Lung (tissue), 12 donors: ENCODE measurements around the gene PRKCB. TPM values are rescaled to one million over a fixed set of nuclear protein-coding genes. Genes with fewer than 3 reads are reported as not detected.

Experiments
- ATAC-seq: fragments of 200-7000 bp; cut with Tn5 transposase; one replicate; pipeline ENCODE4 v1.9.1; 2020; ENCODE audit warnings: moderate number of reproducible peaks; ENCODE audit not compliant: insufficient read depth, low FRiP score
- DNase-seq, 3 donors: peaks; one replicate each; pipeline ENCODE4 v3.0.0-alpha.2; 2013 to 2017
- H3K27ac ChIP-seq, 2 donors: one replicate each; pipeline ENCODE4 v1.5.1; 2013; ENCODE audit warnings: mild to moderate bottlenecking in 2 of 2, moderate library complexity in 2 of 2, control low read depth in 1 of 2, inconsistent platforms in 1 of 2, low read depth in 1 of 2, low read length in 1 of 2
- H3K27me3 ChIP-seq, 3 donors: one replicate each; pipeline ENCODE4 v1.5.1; 2013; ENCODE audit warnings: low read length in 2 of 3; ENCODE audit not compliant: control insufficient read depth in 3 of 3, insufficient read depth in 3 of 3
- H3K36me3 ChIP-seq, 4 donors: one replicate each; pipeline ENCODE4 v1.5.1; 2013; ENCODE audit warnings: low read length in 4 of 4, mild to moderate bottlenecking in 1 of 4, moderate library complexity in 1 of 4; ENCODE audit not compliant: control insufficient read depth in 4 of 4, insufficient read depth in 4 of 4
- H3K4me1 ChIP-seq, 5 donors: one replicate each; pipeline ENCODE4 v1.5.1; 2013; ENCODE audit warnings: low read length in 5 of 5, mild to moderate bottlenecking in 2 of 5, moderate library complexity in 1 of 5; ENCODE audit not compliant: control insufficient read depth in 5 of 5, insufficient read depth in 5 of 5
- H3K4me3 ChIP-seq: one replicate; pipeline ENCODE4 v1.5.1; 2013; ENCODE audit warnings: mild to moderate bottlenecking, control low read depth, moderate library complexity
- H3K9ac ChIP-seq, 2 donors: one replicate each; pipeline ENCODE4 v1.5.1; 2013; ENCODE audit warnings: low read length in 2 of 2, control low read depth in 1 of 2; ENCODE audit not compliant: insufficient read depth in 1 of 2
- H3K9me3 ChIP-seq, 4 donors: one replicate each; pipeline ENCODE4 v1.5.1; 2013; ENCODE audit warnings: low read length in 3 of 4, mild to moderate bottlenecking in 1 of 4, moderate library complexity in 1 of 4; ENCODE audit not compliant: control insufficient read depth in 4 of 4, insufficient read depth in 3 of 4
- WGBS, 2 donors: extraction: QIAGEN DNeasy Blood & Tissue Kit; methylation state at CpG; one replicate each; pipeline ENCODE4 v1.1.7; 2013; 5-methylcytosine and 5-hydroxymethylcytosine counted together
- polyA plus RNA-seq, 2 donors: library from polyadenylated mRNA; stranded (reverse); fragments of 200-250 nt; gene quantifications; one replicate each; pipeline ENCODE4 v1.2.1, GENCODE V29; 2013
- total RNA-seq, 2 donors: library from RNA; depleted of rRNA in 1 of 2; stranded (reverse); fragments of >200 nt in 1 of 2; gene quantifications; one replicate each; pipeline ENCODE4 v1.2.1, GENCODE V29; 2014 to 2021
- TF ChIP-seq, protein P1 (sequence below): IDR thresholded peaks from 2 replicates; pipeline ENCODE4 v1.5.1; 2012; ENCODE audit warnings: mild to moderate bottlenecking; ENCODE audit errors: control extremely low read depth, extremely low read depth
- donor health status: control.
- donor health status: control.
- donor health status: Bipolar disorder and iron deficiency.
- donor health status: healthy.
- donor health status: DM: yes; HTN: yes; CAD: no.

Gene PRKCB
- total and polyA plus RNA-seq, 4 donors: 2.5 to 46.4 (median 21.8) TPM

DNA sequence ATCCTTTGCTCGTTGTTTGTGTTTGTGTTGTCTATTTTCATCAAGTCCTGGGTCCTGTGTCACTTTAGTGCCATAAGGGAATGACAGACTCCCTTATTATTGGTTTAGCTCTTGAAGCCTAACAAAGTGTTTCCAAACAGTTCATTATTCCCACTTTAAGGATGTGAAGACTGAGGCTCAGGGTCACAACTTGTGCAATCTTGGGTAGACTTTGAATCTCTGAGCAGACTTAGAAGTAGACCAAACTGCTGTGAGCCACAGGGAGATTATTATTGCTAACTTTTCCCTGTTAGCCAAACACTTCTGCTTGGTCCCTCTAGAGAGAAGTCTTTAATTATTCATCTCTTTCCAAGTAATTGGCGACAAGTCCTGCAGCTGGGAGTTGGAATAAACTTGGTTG is 31.8 kb downstream of the PRKCB start:
- H3K36me3 ChIP-seq: no peaks in the 10 kb centered on the region
- no peak for DNase-seq
- H3K27ac ChIP-seq: no peak overlapping the region
- no peak for ATAC-seq
- no peaks in the 10 kb centered on the region for H3K27me3 ChIP-seq
- H3K4me3 ChIP-seq: no peak overlapping the region
- no peaks in the 10 kb centered on the region for H3K9me3 ChIP-seq
- WGBS, 2 donors: 81 to 88% methylated on average over 2 of the region's 2 CpGs
- peaks cover 0 to 35% (median 7%) of the 10 kb centered on the region in 5 donors for H3K4me1 ChIP-seq
- TF ChIP-seq, protein P1, sequence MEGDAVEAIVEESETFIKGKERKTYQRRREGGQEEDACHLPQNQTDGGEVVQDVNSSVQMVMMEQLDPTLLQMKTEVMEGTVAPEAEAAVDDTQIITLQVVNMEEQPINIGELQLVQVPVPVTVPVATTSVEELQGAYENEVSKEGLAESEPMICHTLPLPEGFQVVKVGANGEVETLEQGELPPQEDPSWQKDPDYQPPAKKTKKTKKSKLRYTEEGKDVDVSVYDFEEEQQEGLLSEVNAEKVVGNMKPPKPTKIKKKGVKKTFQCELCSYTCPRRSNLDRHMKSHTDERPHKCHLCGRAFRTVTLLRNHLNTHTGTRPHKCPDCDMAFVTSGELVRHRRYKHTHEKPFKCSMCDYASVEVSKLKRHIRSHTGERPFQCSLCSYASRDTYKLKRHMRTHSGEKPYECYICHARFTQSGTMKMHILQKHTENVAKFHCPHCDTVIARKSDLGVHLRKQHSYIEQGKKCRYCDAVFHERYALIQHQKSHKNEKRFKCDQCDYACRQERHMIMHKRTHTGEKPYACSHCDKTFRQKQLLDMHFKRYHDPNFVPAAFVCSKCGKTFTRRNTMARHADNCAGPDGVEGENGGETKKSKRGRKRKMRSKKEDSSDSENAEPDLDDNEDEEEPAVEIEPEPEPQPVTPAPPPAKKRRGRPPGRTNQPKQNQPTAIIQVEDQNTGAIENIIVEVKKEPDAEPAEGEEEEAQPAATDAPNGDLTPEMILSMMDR: no peak
- no peak overlapping the region for H3K9ac ChIP-seq

DNA sequence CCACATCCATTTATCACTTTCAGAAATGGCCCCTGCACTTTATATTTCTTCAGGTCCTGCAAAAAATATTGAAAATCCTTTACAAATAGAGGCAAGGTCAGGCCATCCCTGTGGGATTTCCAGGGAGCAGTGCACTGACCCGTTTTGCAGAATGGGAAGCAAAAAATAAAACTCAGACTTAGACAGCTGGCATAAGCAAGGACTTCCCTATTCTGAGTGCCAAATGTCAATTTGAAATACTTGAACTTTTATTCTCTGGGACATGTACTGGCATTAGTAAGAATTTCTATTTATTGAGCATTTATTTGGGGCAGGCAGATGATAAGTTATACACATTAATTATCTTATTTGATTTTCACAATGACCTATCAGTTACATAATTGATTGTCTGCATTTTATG is 32.4 kb downstream of the PRKCB start:
- H3K36me3 ChIP-seq: no peaks in the 10 kb centered on the region
- H3K4me3 ChIP-seq: no peak overlapping the region
- DNase-seq (no peak), ATAC-seq (no peak)
- TF ChIP-seq, protein P1: no peak
- H3K9ac ChIP-seq: no peak overlapping the region
- WGBS, 2 donors: 20 to 32% methylated on average over 1 of the region's 1 CpG
- no peaks in the 10 kb centered on the region for H3K9me3 ChIP-seq
- H3K27ac ChIP-seq: no peak overlapping the region
- peaks cover 0 to 32% (median 5%) of the 10 kb centered on the region in 5 donors for H3K4me1 ChIP-seq
- no peaks in the 10 kb centered on the region for H3K27me3 ChIP-seq

DNA sequence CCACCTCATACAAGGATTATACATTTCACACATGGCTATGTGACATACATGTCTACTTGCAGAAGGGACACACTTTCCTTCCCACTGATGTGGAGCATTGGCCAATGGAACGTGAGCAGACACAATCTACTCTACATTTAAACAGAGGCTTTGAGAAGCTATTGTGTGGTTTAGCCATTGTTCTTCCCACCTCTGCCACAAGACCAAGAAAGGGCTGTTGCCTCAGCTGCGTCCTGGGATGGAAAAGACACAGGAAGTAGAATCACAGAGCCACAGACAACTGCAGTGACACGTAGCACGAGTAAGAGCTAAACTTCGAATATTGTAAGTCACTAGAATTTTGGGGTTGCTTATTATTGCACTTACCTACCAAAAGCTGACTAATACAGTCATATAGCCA is 33.3 kb downstream of the PRKCB start:
- Histone ChIP-seq H3K4me1 (peaks cover 0 to 23% (median 4%) of the 10 kb centered on the region in 5 donors), H3K4me3 (no peak overlapping the region), H3K27ac (no peak overlapping the region), H3K36me3 (no peaks in the 10 kb centered on the region), H3K27me3 (no peaks in the 10 kb centered on the region), H3K9ac (no peak overlapping the region), H3K9me3 (no peaks in the 10 kb centered on the region)
- ATAC-seq (no peak), DNase-seq (no peak)
- WGBS, 2 donors: 23 to 45% methylated on average over 5 of the region's 5 CpGs
- TF ChIP-seq, protein P1: no peak

DNA sequence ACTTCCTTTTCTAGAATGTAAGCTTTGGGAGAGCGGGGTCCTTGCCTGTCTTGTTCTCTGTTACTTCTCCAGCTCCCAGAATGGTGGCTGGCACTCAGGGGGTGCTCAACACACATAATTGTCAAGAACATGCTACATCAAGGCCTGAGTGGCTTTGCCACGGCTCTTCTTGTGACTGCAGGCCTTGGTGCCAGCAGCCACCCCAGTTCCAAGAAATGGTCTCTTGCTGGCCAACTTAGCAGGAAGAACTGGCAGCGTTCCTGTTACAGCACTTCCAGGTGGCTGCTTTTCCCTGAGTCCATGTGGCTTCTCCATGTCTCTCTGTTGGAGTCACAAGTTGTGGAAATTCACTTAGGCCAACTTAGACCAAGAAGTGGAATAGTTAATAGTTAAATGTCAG is 36.1 kb downstream of the PRKCB start:
- H3K9me3 ChIP-seq: no peaks in the 10 kb centered on the region
- DNase-seq (no peak), ATAC-seq (no peak)
- TF ChIP-seq, protein P1: no peak
- no peak overlapping the region for H3K27ac ChIP-seq
- H3K36me3 ChIP-seq: no peaks in the 10 kb centered on the region
- H3K4me1 ChIP-seq: peaks cover 0 to 14% (median 0%) of the 10 kb centered on the region in 5 donors
- H3K9ac ChIP-seq: no peak overlapping the region
- no peak overlapping the region for H3K4me3 ChIP-seq
- 47 to 59% methylated on average over 3 of the region's 3 CpGs for WGBS, 2 donors
- H3K27me3 ChIP-seq: no peaks in the 10 kb centered on the region
